Neural crest cell (in vitro differentiated cells): Measurements from ENCODE around the gene EMX1. TPM values are rescaled to one million over a fixed set of nuclear protein-coding genes. Genes with fewer than 3 reads are reported as not detected.

Experiments used
- DNase-seq: peaks from one replicate; pipeline ENCODE4 v3.0.0; 2021; ENCODE audit warnings: low read depth, mixed read lengths, low spot score
- H3K27ac Mint-ChIP-seq: one replicate; pipeline ENCODE4 v1.8.0; 2021; ENCODE audit warnings: mild to moderate bottlenecking, mixed read lengths; ENCODE audit not compliant: unreplicated experiment
- H3K27me3 Mint-ChIP-seq: 2 replicates; pipeline ENCODE4 v1.8.0; 2021; ENCODE audit warnings: low read depth, mild to moderate bottlenecking, mixed read lengths
- H3K36me3 Mint-ChIP-seq: 2 replicates; pipeline ENCODE4 v1.8.0; 2021; ENCODE audit warnings: low read depth, mild to moderate bottlenecking, mixed read lengths
- H3K4me1 Mint-ChIP-seq: 2 replicates; pipeline ENCODE4 v1.8.0; 2021; ENCODE audit warnings: mixed read lengths
- H3K4me3 Mint-ChIP-seq: one replicate; pipeline ENCODE4 v1.8.0; 2021; ENCODE audit warnings: mild to moderate bottlenecking, mixed read lengths
- H3K9me3 Mint-ChIP-seq: 2 replicates; pipeline ENCODE4 v1.8.0; 2021; ENCODE audit warnings: mixed read lengths
- CTCF ChIP-seq: fragments of 200-600 bp; sonication (generic); conservative IDR thresholded peaks from 2 replicates; pipeline ENCODE4 v1.5.0; 2021; ENCODE audit warnings: antibody characterized with exemption, mild to moderate bottlenecking
- total RNA-seq: library from RNA; stranded (reverse); gene quantifications from 2 replicates; pipeline ENCODE4 v1.2.1, GENCODE V29; 2021

EMX1 gene
- total RNA-seq, 1 donor from 2014 or later: not detected

- H3K4me1 Mint-ChIP-seq: peaks cover 9% of the 10 kb centered on the region
- no peak for DNase-seq
Observed at GRCh38 chr2:72915320-72915906, 1.9 kb upstream of the EMX1 start.

GRCh38 chr2:72915907-72916742 lies 1.2 kb upstream of the EMX1 start:
- peak; percentile 33 for DNase-seq
- Mint-ChIP-seq H3K4me1 (peaks cover 9% of the 10 kb centered on the region), H3K27ac (no peak overlapping the region), H3K9me3 (no peaks in the 10 kb centered on the region), H3K27me3 (peaks cover 59% of the 10 kb centered on the region), H3K4me3 (no peak overlapping the region), H3K36me3 (no peaks in the 10 kb centered on the region)
- TF ChIP-seq CTCF: no peak

More at GRCh38 chr2:72915320-72915906, 1.9 kb upstream of the EMX1 start:
- H3K36me3 Mint-ChIP-seq: no peaks in the 10 kb centered on the region
- no peak for TF ChIP-seq CTCF
- H3K9me3 Mint-ChIP-seq: no peaks in the 10 kb centered on the region
- peak overlapping the region; percentile 67 for H3K4me3 Mint-ChIP-seq
- H3K27me3 Mint-ChIP-seq: peaks cover 66% of the 10 kb centered on the region
- H3K27ac Mint-ChIP-seq: no peak overlapping the region

GRCh38 chr2:72916743-72917137 lies 579 bp upstream of the EMX1 start:
- no peak overlapping the region for H3K27ac Mint-ChIP-seq
- peak overlapping the region; percentile 44 for H3K4me3 Mint-ChIP-seq

GRCh38 chr2:72917877-72918553 lies 696 bp downstream of the EMX1 start:
- Mint-ChIP-seq H3K27me3 (peaks cover 41% of the 10 kb centered on the region), H3K4me3 (no peak overlapping the region)

More at GRCh38 chr2:72916743-72917137, 579 bp upstream of the EMX1 start:
- H3K36me3 Mint-ChIP-seq: no peaks in the 10 kb centered on the region
- H3K4me1 Mint-ChIP-seq: peaks cover 9% of the 10 kb centered on the region
- DNase-seq: no peak
- no peak for TF ChIP-seq CTCF
- H3K27me3 Mint-ChIP-seq: peaks cover 53% of the 10 kb centered on the region
- H3K9me3 Mint-ChIP-seq: no peaks in the 10 kb centered on the region

More at GRCh38 chr2:72917877-72918553, 696 bp downstream of the EMX1 start:
- Mint-ChIP-seq H3K36me3 (no peaks in the 10 kb centered on the region), H3K4me1 (peaks cover 9% of the 10 kb centered on the region), H3K27ac (no peak overlapping the region), H3K9me3 (no peaks in the 10 kb centered on the region)
- TF ChIP-seq CTCF: no peak
- no peak for DNase-seq
